IPS-11a (cell line): Measurements from ENCODE around the gene OXTR.

Experiments
- H3K4me3 ChIP-seq: one replicate; pipeline ENCODE4 v1.5.1; 2013; ENCODE audit warnings: low read depth, low read length, control low read depth

The OXTR gene

GRCh38 chr3:8767667-8768363 lies 1.6 kb downstream of the OXTR start:
- peak overlapping the region; percentile 20 for H3K4me3 ChIP-seq

GRCh38 chr3:8767256-8767666 lies 2.2 kb downstream of the OXTR start:
- H3K4me3 ChIP-seq = no peak overlapping the region

GRCh38 chr3:8766148-8766547 lies 3.3 kb downstream of the OXTR start:
- no peak overlapping the region for H3K4me3 ChIP-seq

DNA sequence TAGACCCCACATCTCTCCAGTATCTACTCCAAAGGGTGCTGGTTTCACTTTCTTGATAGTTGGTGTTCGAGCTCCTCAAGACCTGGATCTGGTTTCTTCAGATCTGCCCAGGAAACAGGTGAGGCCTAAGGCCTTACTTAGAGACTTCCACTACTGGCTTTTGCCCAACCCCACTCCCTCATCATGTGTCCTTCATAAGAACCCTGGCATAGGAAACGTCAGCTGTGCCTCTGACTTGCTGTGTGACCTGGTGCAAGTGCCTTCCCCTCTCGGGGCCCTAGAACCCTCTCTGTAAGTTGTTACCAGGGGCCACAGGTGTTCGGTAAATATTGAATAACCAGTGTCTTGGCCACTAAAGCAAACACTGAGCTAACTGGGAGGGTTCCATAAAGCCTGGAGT lies 3.9 kb downstream of the OXTR start:
- no peak overlapping the region for H3K4me3 ChIP-seq

DNA sequence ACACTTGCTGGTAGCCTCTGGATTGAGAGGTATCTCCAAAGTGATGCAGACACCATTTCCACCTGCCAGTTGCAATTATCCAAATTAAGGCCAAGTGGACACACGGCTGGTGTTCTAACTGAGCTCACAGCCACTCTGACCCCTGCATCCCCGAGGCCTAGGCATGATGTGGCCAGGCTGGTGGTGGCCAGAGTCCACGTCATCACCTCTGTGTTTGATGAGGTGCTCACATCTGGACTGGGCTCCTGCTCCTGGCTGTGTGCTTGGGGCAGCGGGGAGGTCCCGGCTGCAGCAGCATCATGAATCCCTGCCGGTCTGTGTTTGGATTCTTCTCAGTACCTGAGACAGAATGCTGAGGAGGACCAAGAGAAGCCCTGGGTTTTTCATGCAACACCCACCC lies 4.9 kb downstream of the OXTR start:
- no peak overlapping the region for H3K4me3 ChIP-seq

- H3K4me3 ChIP-seq = no peak overlapping the region
Observed at GRCh38 chr3:8762607-8763377, 6.6 kb downstream of the OXTR start.

- H3K4me3 ChIP-seq = no peak overlapping the region
Observed at GRCh38 chr3:8761866-8762265, 7.5 kb downstream of the OXTR start.

DNA sequence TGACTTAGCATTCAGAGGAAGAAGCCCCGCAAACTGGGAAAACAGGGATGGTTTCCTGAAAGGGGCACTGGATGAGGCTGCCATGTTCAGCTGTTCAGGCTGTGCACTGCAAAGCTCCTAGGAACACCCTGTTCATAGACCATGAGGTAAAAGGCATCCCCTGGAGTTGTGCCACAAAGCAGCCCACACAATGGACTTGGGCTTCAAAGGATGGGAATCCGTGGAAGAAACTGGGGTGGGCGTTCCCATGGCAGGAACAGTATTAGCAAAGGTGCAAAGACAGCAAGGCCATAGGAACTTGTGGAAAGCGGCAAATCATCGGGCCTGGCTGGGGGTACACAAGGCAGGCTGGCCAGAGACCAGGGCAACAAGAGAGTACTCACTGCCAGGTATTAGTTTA lies 8.9 kb downstream of the OXTR start:
- H3K4me3 ChIP-seq = no peak overlapping the region

DNA sequence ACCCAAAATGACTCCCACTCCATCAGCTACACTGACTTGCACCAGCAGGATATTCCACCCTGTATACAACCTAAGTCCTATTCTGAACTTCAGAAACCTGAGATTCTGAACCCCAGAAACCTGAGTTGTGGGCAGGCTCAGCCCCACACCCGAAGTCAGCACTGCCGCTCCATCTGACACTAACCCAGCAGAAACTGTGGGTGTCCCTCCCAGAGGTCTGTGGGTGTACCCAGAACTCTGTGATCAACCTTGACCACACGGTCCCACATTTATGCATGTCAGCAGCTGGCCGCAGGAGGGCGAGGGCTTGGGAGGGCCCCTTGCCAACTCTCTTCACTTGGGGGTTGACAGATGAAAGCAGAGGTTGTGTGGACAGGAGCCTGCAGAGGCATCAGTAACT lies 9.3 kb downstream of the OXTR start:
- H3K4me3 ChIP-seq = no peak overlapping the region

GRCh38 chr3:8759038-8759707 lies 10.2 kb downstream of the OXTR start:
- H3K4me3 ChIP-seq = no peak overlapping the region

DNA sequence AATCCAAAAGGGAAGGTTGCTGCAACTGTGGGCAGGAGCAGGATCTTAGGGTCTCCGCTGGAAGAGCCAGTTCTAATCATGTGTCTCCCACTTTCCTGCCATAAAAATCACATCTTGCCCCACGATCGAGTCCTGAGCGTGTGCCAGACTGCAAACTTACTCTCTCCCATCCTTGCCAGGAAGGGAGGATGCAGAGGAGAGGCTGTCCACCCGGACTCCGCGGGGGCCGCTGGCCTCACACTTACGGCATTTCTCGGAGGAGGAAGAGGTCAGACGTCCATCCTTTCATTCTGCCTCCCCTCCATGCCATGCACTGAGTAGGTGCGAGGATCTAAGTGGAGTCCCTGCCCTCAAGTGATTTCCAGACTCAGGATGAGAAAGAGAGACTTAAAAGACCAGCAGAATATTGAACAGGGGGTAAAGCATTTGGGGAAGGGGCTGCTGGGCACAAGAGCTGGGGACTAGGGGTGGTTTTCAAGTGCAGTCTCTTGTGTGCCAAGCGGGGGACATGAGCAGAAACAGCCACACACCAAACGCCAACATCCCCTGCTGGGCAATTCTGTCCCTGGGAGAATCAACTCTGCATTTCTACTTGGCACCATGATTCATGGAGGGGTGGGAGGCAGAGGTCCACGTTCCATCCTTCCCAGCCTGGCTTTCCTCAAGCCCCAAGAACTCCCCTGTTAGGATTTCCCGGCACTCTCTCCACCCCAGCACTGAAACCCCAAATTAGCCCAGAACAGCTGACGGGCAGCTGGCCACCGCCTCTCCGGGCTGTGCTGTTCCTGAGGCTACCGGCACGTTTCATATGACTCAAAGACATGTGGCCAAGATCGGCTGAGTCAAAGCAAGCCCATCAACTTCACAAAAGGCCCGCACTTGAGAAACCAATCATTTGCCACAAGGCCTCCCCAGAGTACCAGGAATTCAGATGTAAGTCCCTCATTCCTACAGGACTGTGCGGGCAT lies 11.6 kb downstream of the OXTR start:
- no peak overlapping the region for H3K4me3 ChIP-seq

DNA sequence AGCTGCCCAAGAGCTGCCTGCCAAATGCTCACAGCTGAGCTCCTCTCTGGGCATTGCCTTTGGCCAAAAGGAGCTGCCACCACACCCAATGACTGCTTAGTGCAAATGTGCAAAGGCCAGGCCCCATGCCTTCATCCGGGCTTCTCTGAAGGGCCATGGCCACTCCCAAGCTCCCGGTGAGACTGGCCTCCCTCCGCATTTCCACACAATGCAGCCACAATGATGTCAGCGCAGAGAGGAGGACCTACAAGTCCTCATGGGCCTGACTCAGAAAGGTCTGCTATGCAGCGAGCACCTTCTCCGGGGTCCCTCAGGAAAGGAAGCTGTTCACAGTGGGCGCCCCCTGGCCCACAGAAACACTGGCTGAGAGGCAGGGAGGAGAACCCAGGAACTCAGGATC lies 12.7 kb downstream of the OXTR start:
- H3K4me3 ChIP-seq = no peak overlapping the region

- no peak overlapping the region for H3K4me3 ChIP-seq
Observed at GRCh38 chr3:8755564-8756237, 13.7 kb downstream of the OXTR start.

DNA sequence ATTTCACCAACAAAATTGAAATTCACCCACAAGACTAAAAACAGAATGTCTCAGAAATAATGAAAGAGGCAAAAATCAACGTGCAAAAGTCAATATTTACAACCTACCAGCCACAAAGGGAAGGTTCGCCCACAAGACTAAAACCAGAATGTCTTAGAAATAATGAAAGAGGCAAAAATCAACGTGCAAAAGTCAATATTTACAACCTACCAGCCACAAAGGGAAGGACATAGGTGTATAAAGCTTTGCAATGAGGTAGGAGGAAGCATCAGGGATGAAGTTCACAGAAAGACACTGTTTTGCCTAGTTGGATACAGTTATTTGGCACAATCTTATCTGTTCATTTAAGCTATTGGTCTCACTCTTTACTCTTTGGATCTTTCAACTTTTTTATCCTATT lies 14.3 kb downstream of the OXTR start:
- H3K4me3 ChIP-seq = no peak overlapping the region

GRCh38 chr3:8752832-8753231 lies 16.6 kb downstream of the OXTR start:
- H3K4me3 ChIP-seq = no peak overlapping the region

DNA sequence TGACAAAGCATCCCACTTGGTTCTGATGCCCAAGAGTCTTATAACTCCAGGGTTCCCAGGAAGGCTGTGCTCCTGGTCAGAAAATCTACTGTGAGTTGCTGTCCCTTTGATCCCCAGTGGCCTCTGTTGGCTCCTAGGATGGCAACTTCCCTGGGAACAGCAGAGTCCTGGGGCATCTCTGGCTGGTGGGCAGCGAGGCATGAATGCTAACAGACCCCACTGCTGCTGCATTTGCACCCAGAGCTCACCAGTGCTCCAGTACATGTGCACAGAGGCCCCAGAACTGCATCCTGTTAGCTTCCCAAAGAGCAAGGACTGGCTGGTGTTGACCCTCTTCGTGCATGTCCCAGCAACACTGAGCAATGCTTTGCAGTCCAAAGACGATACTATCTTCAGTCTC lies 20.1 kb downstream of the OXTR start:
- no peak overlapping the region for H3K4me3 ChIP-seq

- no peak overlapping the region for H3K4me3 ChIP-seq
Observed at GRCh38 chr3:8746780-8747345, 22.6 kb downstream of the OXTR start.

DNA sequence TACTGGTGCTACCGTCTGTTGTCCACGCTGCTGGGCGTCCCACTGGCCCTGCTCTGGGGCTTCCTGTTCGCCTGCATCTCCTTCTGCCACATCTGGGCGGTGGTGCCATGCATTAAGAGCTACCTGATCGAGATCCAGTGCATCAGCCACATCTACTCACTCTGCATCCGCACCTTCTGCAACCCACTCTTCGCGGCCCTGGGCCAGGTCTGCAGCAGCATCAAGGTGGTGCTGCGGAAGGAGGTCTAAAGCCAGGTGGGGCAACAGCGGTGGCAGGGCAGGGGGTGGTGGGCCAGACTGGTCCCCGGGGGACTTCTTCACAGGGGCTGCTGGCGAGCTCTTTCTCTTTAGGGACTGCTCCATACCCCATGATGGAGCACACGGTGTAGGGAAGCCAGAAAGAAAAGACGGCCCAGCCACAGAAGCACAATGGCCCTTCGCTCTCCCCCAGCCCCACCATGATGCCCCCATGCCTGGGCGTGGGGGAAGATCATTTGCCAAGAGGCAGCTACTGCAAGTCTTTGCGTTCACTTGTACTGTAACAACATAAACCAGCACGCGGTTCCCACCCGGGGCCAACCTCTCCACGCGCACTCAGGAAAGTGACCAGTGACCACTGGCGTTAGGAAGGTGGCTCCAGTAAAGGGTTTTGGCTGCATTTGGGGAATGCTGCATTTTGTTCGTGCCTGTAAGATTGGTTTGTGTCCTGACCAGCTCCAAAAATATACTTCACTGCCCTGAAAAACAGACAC lies 23.6 kb downstream of the OXTR start:
- H3K4me3 ChIP-seq = no peak overlapping the region

- no peak overlapping the region for H3K4me3 ChIP-seq
Observed at GRCh38 chr3:8743911-8744310, 25.5 kb downstream of the OXTR start.
